22Rv1 (cell line): Measurements from ENCODE around the gene IQGAP2.

Experiments
- H3K27ac ChIP-seq: fragments of 450-650 bp; 2 replicates; pipeline ENCODE4 v1.5.1; 2017
- ZFX ChIP-seq: fragments of 450-650 bp; IDR thresholded peaks from 2 replicates; pipeline ENCODE4 v1.6.1; 2017; ENCODE audit warnings: antibody characterized with exemption, borderline replicate concordance
- TF ChIP-seq, protein P1 (sequence below): fragments of 450-650 bp; IDR thresholded peaks from 2 replicates; pipeline ENCODE4 v1.5.1; 2017; ENCODE audit warnings: mild to moderate bottlenecking

IQGAP2 gene

DNA sequence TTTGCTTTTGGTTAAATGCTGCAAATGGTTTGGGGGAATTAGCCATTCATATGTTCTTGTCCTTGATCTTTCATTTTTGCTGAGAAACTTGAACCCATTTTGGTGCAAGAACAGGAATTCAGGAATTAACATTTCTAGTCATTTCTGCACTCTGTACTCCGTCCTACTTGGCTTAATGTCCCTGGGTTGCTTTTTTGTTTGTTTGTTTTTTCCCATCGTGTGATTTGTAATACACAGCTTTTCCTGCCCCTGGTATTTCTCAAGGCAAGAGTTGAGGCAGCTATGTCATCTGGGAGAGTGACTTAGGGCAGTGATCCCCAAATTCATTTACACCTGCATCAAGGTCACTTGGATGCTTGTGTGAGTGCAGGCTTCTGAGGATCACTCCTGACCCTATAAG, 71.3 kb downstream of the IQGAP2 start:
- no peak overlapping the region for H3K27ac ChIP-seq
- no peak for TF ChIP-seq ZFX
- TF ChIP-seq, protein P1, sequence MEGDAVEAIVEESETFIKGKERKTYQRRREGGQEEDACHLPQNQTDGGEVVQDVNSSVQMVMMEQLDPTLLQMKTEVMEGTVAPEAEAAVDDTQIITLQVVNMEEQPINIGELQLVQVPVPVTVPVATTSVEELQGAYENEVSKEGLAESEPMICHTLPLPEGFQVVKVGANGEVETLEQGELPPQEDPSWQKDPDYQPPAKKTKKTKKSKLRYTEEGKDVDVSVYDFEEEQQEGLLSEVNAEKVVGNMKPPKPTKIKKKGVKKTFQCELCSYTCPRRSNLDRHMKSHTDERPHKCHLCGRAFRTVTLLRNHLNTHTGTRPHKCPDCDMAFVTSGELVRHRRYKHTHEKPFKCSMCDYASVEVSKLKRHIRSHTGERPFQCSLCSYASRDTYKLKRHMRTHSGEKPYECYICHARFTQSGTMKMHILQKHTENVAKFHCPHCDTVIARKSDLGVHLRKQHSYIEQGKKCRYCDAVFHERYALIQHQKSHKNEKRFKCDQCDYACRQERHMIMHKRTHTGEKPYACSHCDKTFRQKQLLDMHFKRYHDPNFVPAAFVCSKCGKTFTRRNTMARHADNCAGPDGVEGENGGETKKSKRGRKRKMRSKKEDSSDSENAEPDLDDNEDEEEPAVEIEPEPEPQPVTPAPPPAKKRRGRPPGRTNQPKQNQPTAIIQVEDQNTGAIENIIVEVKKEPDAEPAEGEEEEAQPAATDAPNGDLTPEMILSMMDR = no peak

DNA sequence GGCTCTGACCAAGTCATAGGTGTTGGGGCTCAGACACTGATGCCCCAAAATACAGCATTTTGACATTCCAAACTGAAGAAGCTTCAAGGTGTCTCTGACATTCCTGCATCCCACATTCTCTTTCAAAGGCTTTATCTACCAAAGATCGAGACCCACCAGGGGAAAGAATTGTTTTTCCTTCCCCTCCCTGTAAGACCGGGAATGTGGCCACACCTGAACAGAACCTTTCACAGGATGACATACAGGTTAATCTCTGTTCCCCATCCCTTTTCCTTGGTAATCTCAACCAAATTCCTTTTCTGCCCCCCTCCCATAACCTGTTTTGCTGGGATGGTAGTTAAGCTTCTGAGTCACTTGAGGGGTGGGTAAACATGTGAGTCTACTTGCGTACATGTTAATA, 72.3 kb downstream of the IQGAP2 start:
- no peak overlapping the region for H3K27ac ChIP-seq
- no peak for TF ChIP-seq ZFX
- TF ChIP-seq, protein P1 = no peak

DNA sequence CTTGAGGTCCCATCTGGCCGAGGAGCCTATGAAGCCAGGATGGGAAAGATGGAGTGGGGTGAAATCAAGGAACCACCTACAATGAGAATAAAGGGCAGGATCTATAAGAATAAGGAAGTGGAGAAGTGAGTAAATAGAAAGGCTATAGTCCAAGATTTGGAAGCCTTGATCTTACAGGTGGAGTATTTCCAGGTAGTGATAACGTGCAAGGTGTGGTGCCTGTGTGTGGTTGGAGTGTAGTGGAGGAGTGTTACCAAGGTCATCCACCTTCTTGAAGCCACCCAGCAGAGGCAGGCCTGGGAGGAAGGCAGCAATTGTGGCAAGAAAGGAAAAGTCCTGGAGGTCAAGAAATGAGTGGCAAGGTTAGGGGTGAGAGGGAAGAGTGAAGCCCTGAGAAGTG, 72.9 kb downstream of the IQGAP2 start:
- H3K27ac ChIP-seq = no peak overlapping the region
- TF ChIP-seq, protein P1 = no peak
- no peak for TF ChIP-seq ZFX

DNA sequence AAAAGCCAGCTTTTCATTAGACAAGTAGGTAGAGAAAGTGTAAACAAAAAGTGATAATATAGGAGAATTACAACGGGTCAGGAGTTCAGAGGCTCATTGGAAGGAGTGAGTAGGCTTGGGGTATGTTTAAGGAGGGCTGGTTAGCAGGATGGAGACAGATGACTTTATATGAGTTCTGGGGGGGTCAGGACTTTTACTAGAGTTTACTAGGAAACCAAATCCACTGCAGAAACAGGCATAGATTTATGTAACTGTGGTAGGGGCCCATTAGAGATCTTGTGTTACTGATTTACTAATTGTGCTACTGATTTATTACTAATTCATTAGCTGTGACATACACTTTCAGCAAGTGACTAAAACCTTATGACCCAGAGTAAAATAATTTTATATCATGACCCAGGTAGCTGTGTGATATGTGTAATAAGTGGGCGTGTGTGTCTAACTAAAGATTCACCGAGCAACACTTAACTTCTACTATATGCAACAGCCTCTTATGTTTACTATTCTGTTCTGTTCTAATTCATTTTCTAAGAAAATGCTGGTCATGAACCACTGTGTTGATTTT, 73.5 kb downstream of the IQGAP2 start:
- H3K27ac ChIP-seq = no peak overlapping the region
- TF ChIP-seq ZFX = no peak
- TF ChIP-seq, protein P1 = no peak

DNA sequence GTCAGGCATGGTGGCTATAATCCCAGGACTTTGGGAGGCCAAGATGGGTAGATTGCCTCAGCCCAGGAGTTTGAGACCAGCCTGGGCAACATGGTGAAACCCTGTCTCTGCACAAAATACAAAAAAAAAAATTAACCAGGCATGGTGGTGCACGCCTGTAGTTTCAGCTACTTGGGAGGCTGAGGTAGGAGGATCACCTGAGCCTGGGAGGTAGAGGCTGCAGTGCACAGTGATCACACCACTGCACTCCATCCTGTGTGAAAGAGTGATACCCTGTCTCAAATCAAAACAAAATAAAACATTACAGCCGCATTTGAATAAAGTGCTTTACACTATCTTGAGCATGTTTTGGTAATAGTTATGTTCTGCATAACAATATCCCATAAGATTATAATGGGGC, 74.0 kb downstream of the IQGAP2 start:
- TF ChIP-seq, protein P1 = no peak
- TF ChIP-seq ZFX = no peak
- no peak overlapping the region for H3K27ac ChIP-seq

DNA sequence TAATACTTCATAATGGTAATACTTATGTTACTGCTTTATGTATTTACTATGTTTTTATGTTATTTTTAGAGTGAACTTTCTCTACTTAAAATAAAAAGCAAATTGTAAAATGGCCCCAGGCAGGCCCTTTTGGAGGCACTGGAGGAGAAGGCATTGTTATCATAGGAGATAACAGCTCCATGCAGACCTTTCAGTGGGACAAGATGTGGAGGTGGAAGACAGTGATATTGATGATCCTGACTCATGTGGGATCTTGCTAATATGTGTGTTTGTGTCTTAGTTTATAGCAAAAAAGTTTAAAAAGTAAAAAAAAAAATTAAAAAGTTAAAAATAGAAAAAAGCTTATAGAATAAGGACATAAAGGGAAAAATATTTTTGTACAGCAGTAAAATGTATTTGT, 74.5 kb downstream of the IQGAP2 start:
- no peak overlapping the region for H3K27ac ChIP-seq
- TF ChIP-seq, protein P1 = no peak
- TF ChIP-seq ZFX = no peak

DNA sequence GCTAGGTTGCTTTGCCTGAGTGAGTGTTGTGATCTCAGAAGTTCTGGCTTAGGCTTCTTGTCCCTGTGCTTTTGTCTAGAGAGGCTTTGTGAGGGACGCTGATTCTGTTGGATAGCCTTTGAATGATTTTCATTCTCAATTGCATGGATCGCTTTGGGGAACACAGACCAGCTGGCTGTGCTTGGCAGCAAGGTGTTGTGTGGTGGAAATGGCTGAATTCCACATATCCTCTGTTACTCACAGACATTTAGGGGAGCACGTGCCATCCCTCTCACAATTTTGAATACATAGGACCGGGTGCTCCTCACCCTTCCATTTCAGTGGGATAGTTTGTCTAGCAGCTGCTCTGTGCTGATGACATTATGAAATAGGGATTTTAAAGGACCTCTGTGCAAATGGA, 76.2 kb downstream of the IQGAP2 start:
- no peak overlapping the region for H3K27ac ChIP-seq
- no peak for TF ChIP-seq ZFX
- TF ChIP-seq, protein P1 = no peak
